CD14-positive monocyte (primary cell): ENCODE data around the gene SEMA7A. TPM values are rescaled to one million over a fixed set of nuclear protein-coding genes. Genes with fewer than 3 reads are reported as not detected.

Experiments used
- DNase-seq, 3 donors: peaks; one replicate each; pipeline ENCODE4 v3.0.0-alpha.2; 2011 to 2022
- H2AFZ ChIP-seq: 2 replicates; pipeline ENCODE4 v1.6.0; 2012; ENCODE audit warnings: mild to moderate bottlenecking, low read depth, low read length, inconsistent platforms; ENCODE audit not compliant: insufficient read depth, poor library complexity, severe bottlenecking
- H3K27ac ChIP-seq, 2 donors: 1 replicate in 1 of 2; 2 replicates in 1 of 2; pipeline ENCODE4 v1.5.1; 2012 to 2013; ENCODE audit warnings: low read length in 2 of 2, control low read depth in 1 of 2, inconsistent platforms in 1 of 2, low read depth in 1 of 2, mild to moderate bottlenecking in 1 of 2
- H3K27me3 ChIP-seq, 2 donors: one replicate each; pipeline versions ENCODE4 v1.6.0 to v1.6.1; 2011 to 2013; ENCODE audit warnings: low read length in 2 of 2; ENCODE audit not compliant: control insufficient read depth in 2 of 2, insufficient read depth in 2 of 2
- H3K36me3 ChIP-seq, 2 donors: replicated peaks in 1 of 2; 1 replicate in 1 of 2; 2 replicates in 1 of 2; pipeline versions ENCODE4 v1.5.1 to v1.6.1; 2012 to 2013; ENCODE audit warnings: low read length in 2 of 2, control low read depth in 1 of 2, inconsistent platforms in 1 of 2, mild to moderate bottlenecking in 1 of 2; ENCODE audit not compliant: insufficient read depth in 2 of 2, control insufficient read depth in 1 of 2
- H3K4me1 ChIP-seq, 2 donors: 1 replicate in 1 of 2; 2 replicates in 1 of 2; pipeline versions ENCODE4 v1.5.1 to v1.6.1; 2012 to 2013; ENCODE audit warnings: low read length in 2 of 2, control low read depth in 1 of 2, inconsistent platforms in 1 of 2, mild to moderate bottlenecking in 1 of 2, moderate library complexity in 1 of 2; ENCODE audit not compliant: insufficient read depth in 2 of 2, control insufficient read depth in 1 of 2
- H3K4me2 ChIP-seq: replicated peaks from 2 replicates; pipeline ENCODE3; 2012; ENCODE audit warnings: low read length, moderate library complexity, mild to moderate bottlenecking; ENCODE audit not compliant: poor library complexity, severe bottlenecking; ENCODE audit errors: extremely low read depth
- H3K4me3 ChIP-seq, 3 experiments: fragments of 200-600 bp in 1 of 3; sonication (generic) in 1 of 3; replicated peaks in 1 of 3; 1 replicate in 2 of 3; 2 replicates in 1 of 3; pipeline ENCODE4 v1.5.1; 2011 to 2013; ENCODE audit warnings: low read length in 3 of 3, mild to moderate bottlenecking in 3 of 3, control low read depth in 2 of 3, low read depth in 2 of 3, inconsistent platforms in 1 of 3, moderate library complexity in 1 of 3
- H3K79me2 ChIP-seq: 2 replicates; pipeline ENCODE4 v1.6.0; 2012; ENCODE audit warnings: mild to moderate bottlenecking, control low read depth, inconsistent platforms, low read length, moderate library complexity; ENCODE audit not compliant: insufficient read depth
- H3K9ac ChIP-seq: 2 replicates; pipeline ENCODE4 v1.6.0; 2017; ENCODE audit warnings: low read length, mild to moderate bottlenecking; ENCODE audit not compliant: insufficient read depth, poor library complexity, severe bottlenecking
- H3K9me3 ChIP-seq, 2 donors: replicated peaks in 1 of 2; 1 replicate in 1 of 2; 2 replicates in 1 of 2; pipeline versions ENCODE4 v1.5.1 to v1.6.1; 2012 to 2013; ENCODE audit warnings: low read length in 2 of 2, control low read depth in 1 of 2; ENCODE audit not compliant: control insufficient read depth in 1 of 2, insufficient read depth in 1 of 2
- H4K20me1 ChIP-seq: 2 replicates; pipeline ENCODE4 v1.6.0; 2012; ENCODE audit warnings: mild to moderate bottlenecking, low read length, control low read depth, moderate library complexity; ENCODE audit not compliant: insufficient read depth
- H3K27ac Mint-ChIP-seq, 7 donors: one replicate each; pipeline ENCODE4 v1.8.0; 2020; ENCODE audit warnings: mild to moderate bottlenecking in 7 of 7, mixed read lengths in 7 of 7, moderate library complexity in 6 of 7, inconsistent platforms in 2 of 7
- H3K27me3 Mint-ChIP-seq, 3 donors: one replicate each; pipeline ENCODE4 v1.8.0; 2021 to 2022; ENCODE audit warnings: low read depth in 3 of 3, mild to moderate bottlenecking in 3 of 3, mixed read lengths in 3 of 3, moderate library complexity in 3 of 3, inconsistent platforms in 1 of 3
- H3K36me3 Mint-ChIP-seq, 2 donors: one replicate each; pipeline ENCODE4 v1.8.0; 2020; ENCODE audit warnings: mixed read lengths in 2 of 2, inconsistent platforms in 1 of 2, mild to moderate bottlenecking in 1 of 2
- H3K4me1 Mint-ChIP-seq: one replicate; pipeline ENCODE4 v1.8.0; 2020; ENCODE audit warnings: mild to moderate bottlenecking, mixed read lengths
- H3K4me3 Mint-ChIP-seq, 2 donors: one replicate each; pipeline ENCODE4 v1.8.0; 2020; ENCODE audit warnings: mild to moderate bottlenecking in 2 of 2, mixed read lengths in 2 of 2, moderate library complexity in 1 of 2
- H3K9me3 Mint-ChIP-seq, 7 donors: one replicate each; pipeline ENCODE4 v1.8.0; 2020 to 2022; ENCODE audit warnings: mixed read lengths in 7 of 7, mild to moderate bottlenecking in 6 of 7, moderate library complexity in 6 of 7, inconsistent platforms in 2 of 7
- CTCF ChIP-seq: fragments of 200-600 bp; IDR thresholded peaks from one replicate; pipeline ENCODE4 v1.8.0; 2022; ENCODE audit warnings: antibody characterized with exemption, mild to moderate bottlenecking
- WGBS: methylation state at CpG from one replicate; pipeline ENCODE4 v1.1.5; 2013; ENCODE audit warnings: missing lambda C conversion rate; ENCODE audit not compliant: insufficient coverage; 5-methylcytosine and 5-hydroxymethylcytosine counted together
- intact Hi-C, 2 donors: fragments of 100-400 bp; cut with micrococcal nuclease; formaldehyde crosslinking; loops; one replicate each; pipeline versions ENCODE4 v1.15.0 to v1.15.1; 2023
- polyA plus RNA-seq, 3 donors: library from polyadenylated mRNA; depleted of rRNA in 1 of 3; unstranded in 2 of 3; stranded (reverse) in 1 of 3; fragments of 300-500 nt in 2 of 3; fragments of >200 nt in 1 of 3; fragmentation: Illumina TruSeq in 2 of 3; gene quantifications; 1 replicate in 2 of 3; 2 replicates in 1 of 3; pipeline ENCODE4 v1.2.3, GENCODE V29; 2012 to 2021

SEMA7A gene
- polyA plus RNA-seq, 3 donors = 0.04 to 4.8 (median 0.15) TPM

GRCh38 chr15:74414603-74415338, 19.0 kb downstream of the SEMA7A start:
- Histone ChIP-seq H3K79me2 (no peaks in the 10 kb centered on the region), H3K4me2 (no peak overlapping the region), H3K9me3 (no peaks in the 10 kb centered on the region), H3K4me3 (no peak overlapping the region), H3K27me3 (no peaks in the 10 kb centered on the region), H3K36me3 (no peaks in the 10 kb centered on the region), H3K27ac (no peak overlapping the region), H3K9ac (no peak overlapping the region), H2AFZ (no peak overlapping the region), H3K4me1 (peaks cover 7 to 11% of the 10 kb centered on the region in 2 donors), H4K20me1 (no peaks in the 10 kb centered on the region)
- TF ChIP-seq CTCF = no peak
- Mint-ChIP-seq H3K4me3 (peak overlapping the region in 1 of 2 donors; percentile 31), H3K27ac (peak overlapping the region in 3 of 7 donors; percentile 37 to 42 (median 41)), H3K27me3 (peaks cover 0 to 2% (median 0%) of the 10 kb centered on the region in 3 donors), H3K4me1 (peaks cover 16% of the 10 kb centered on the region), H3K9me3 (no peaks in the 10 kb centered on the region), H3K36me3 (peaks cover 0 to 7% of the 10 kb centered on the region in 2 donors)
- no peak for DNase-seq
- intact Hi-C loops = no loop called here
- 85% methylated on average over 10 of the region's 12 CpGs for WGBS

GRCh38 chr15:74414081-74414580, 19.6 kb downstream of the SEMA7A start:
- Histone ChIP-seq H4K20me1 (no peaks in the 10 kb centered on the region), H3K9ac (no peak overlapping the region), H3K27ac (no peak overlapping the region), H2AFZ (no peak overlapping the region), H3K4me3 (no peak overlapping the region), H3K27me3 (no peaks in the 10 kb centered on the region), H3K4me2 (no peak overlapping the region), H3K9me3 (no peaks in the 10 kb centered on the region), H3K36me3 (no peaks in the 10 kb centered on the region), H3K79me2 (no peaks in the 10 kb centered on the region), H3K4me1 (peaks cover 7 to 11% of the 10 kb centered on the region in 2 donors)
- H3K36me3 Mint-ChIP-seq = peaks cover 0 to 7% of the 10 kb centered on the region in 2 donors
- H3K4me1 Mint-ChIP-seq = peaks cover 16% of the 10 kb centered on the region
- 97% methylated on average over 3 of the region's 5 CpGs for WGBS
- no peaks in the 10 kb centered on the region for H3K9me3 Mint-ChIP-seq
- peaks cover 0 to 2% (median 0%) of the 10 kb centered on the region in 3 donors for H3K27me3 Mint-ChIP-seq
- no peak for DNase-seq
- H3K4me3 Mint-ChIP-seq = no peak overlapping the region
- H3K27ac Mint-ChIP-seq = peak overlapping the region in 2 of 7 donors; percentile 37 to 46
- intact Hi-C loops = no loop called here
- TF ChIP-seq CTCF = no peak
